ENCODE measurements around the gene ACTR6.

GRCh38 chr12:100266585-100266834 is 65.9 kb downstream of the ACTR6 start:
- no peak for TF ChIP-seq CTCF (IDR thresholded peaks at IDR 0.05)
- no peak for TF ChIP-seq POLR2A (IDR thresholded peaks at IDR 0.05)
